Measurements from ENCODE around the gene LDAH.

Gene LDAH

GRCh38 chr2:20678780-20679179, 144.1 kb downstream of the LDAH start:
- DNase-seq, result no peak

- DNase-seq, result no peak
Measured at GRCh38 chr2:20678086-20678395, 144.9 kb downstream of the LDAH start.

- no peak for DNase-seq
Measured at GRCh38 chr2:20677301-20678085, 145.4 kb downstream of the LDAH start.

- no peak for DNase-seq
Measured at GRCh38 chr2:20676353-20677215, 146.3 kb downstream of the LDAH start.

GRCh38 chr2:20675701-20676352, 147.1 kb downstream of the LDAH start:
- DNase-seq, result peak; percentile 6

- DNase-seq, result no peak
Measured at GRCh38 chr2:20674974-20675679, 147.8 kb downstream of the LDAH start.

GRCh38 chr2:20674309-20674965, 148.5 kb downstream of the LDAH start:
- DNase-seq, result no peak

- no peak for DNase-seq
Measured at GRCh38 chr2:20673686-20674308, 149.1 kb downstream of the LDAH start.

GRCh38 chr2:20672201-20672951, 150.5 kb downstream of the LDAH start:
- no peak for DNase-seq

- no peak for DNase-seq
Measured at GRCh38 chr2:20671736-20672080, 151.2 kb downstream of the LDAH start.

- no peak for DNase-seq
Measured at GRCh38 chr2:20671036-20671735, 151.7 kb downstream of the LDAH start.

- DNase-seq, result no peak
Measured at GRCh38 chr2:20670315-20671035, 152.4 kb downstream of the LDAH start.

- DNase-seq, result no peak
Measured at GRCh38 chr2:20669562-20670314, 153.2 kb downstream of the LDAH start.

- DNase-seq, result no peak
Measured at GRCh38 chr2:20668871-20669475, 153.9 kb downstream of the LDAH start.

- no peak for DNase-seq
Measured at GRCh38 chr2:20668451-20668850, 154.4 kb downstream of the LDAH start.

GRCh38 chr2:20667531-20668401, 155.1 kb downstream of the LDAH start:
- DNase-seq, result no peak

GRCh38 chr2:20667151-20667530, 155.8 kb downstream of the LDAH start:
- DNase-seq, result no peak

All from COR-L47 (cell line).